GM21825 (cell line): Measurements from ENCODE around the gene CPT1A.

Source experiments
- ATAC-seq: cut with Tn5 transposase; IDR thresholded peaks from one replicate; pipeline ENCODE4 v1.9.1; 2021; ENCODE audit warnings: mild to moderate bottlenecking, moderate library complexity; ENCODE audit not compliant: unreplicated experiment

CPT1A gene

GRCh38 chr11:68715456-68716122 is 126.1 kb downstream of the CPT1A start:
- ATAC-seq = no peak

GRCh38 chr11:68714060-68714856 is 127.5 kb downstream of the CPT1A start:
- ATAC-seq = no peak

- no peak for ATAC-seq
Observed at GRCh38 chr11:68711114-68711513, 130.6 kb downstream of the CPT1A start.

DNA sequence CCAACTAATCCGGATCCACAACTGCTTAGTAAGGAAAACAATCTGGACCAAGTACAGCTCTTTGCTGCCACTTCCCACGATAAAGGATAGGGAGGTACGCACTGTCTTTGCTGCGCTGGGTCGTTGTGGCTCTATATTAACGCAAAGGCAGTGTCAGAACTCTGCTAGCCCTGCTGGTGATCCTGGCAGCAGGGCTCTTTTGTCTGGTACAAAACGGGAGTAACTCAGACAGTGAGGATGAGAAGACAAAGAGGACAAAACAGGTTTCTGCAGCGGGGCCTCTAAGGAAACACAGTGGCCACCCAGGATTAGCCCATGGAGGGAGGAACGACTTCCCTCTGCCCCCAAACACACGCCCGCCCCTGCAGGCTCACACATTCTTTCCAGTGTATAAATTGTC is 131.3 kb downstream of the CPT1A start:
- ATAC-seq = no peak

DNA sequence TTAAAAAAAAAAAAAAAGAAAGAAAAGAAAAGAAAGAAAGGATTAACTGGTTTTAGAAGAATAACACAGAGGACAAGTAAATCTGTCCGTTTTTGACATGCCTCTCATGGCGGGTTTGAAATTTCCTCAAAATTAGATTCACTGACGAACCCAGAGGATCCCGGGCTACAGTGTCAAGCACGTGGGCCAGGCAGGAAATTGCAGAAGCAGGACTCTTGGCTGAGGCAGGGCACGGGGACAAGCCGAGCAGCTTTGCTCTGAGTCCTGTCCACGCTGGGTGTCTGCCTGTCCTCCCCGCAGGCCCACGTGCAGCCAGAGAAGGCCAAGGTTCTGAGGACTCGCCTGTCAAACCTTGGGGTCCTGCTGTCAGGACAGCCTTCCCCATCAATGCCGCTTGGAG is 132.7 kb downstream of the CPT1A start:
- no peak for ATAC-seq

- no peak for ATAC-seq
Observed at GRCh38 chr11:68707527-68707926, 134.2 kb downstream of the CPT1A start.

GRCh38 chr11:68704887-68705286 is 136.8 kb downstream of the CPT1A start:
- no peak for ATAC-seq
